Measurements from ENCODE around the gene MTFMT.

DNA sequence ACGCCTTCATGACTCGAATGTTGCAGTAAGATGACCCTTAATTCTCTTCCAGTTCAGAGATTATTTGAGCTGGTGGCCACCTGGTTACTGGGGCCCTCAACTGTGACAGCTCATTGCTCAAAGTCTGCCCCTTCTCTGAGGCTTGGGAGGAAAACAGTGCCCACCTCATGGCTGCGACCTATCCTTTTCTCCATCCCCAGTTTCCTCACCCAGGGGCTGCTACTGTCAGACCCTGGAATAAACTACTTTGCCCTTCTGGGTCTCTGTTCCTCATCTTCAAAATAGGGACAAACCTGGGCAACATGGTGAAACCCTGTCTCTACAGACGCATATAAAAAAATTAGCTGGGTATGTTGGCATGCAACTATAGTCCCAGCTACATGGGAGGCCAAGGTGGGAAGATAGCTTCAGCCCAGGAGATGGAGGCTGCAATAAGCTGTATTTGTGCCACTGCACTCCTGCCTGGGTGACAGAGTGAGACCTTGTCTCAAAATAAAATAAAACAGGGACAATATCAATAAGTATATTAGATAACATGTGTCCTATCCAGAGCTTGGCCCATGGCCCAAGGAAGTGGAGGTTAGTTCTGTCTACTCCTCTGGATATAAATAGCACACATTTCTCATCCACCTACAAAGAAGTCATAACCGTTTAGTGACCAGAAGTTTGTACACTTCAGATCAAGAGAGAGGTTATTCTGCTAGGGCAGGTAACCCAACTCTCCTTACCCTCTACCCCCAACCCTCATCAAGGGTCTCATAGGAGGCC lies 40.5 kb upstream of the MTFMT start:
- TF ChIP-seq, protein P1, sequence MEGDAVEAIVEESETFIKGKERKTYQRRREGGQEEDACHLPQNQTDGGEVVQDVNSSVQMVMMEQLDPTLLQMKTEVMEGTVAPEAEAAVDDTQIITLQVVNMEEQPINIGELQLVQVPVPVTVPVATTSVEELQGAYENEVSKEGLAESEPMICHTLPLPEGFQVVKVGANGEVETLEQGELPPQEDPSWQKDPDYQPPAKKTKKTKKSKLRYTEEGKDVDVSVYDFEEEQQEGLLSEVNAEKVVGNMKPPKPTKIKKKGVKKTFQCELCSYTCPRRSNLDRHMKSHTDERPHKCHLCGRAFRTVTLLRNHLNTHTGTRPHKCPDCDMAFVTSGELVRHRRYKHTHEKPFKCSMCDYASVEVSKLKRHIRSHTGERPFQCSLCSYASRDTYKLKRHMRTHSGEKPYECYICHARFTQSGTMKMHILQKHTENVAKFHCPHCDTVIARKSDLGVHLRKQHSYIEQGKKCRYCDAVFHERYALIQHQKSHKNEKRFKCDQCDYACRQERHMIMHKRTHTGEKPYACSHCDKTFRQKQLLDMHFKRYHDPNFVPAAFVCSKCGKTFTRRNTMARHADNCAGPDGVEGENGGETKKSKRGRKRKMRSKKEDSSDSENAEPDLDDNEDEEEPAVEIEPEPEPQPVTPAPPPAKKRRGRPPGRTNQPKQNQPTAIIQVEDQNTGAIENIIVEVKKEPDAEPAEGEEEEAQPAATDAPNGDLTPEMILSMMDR (conservative IDR thresholded peaks at IDR 0.05 in 1 of 2, IDR thresholded peaks at IDR 0.05 in 1 of 2; ENCODE audit: low read depth in 1 of 2, low read length in 2 of 2), result no peak
- no peak for TF ChIP-seq EZH2 (IDR thresholded peaks at IDR 0.05; ENCODE audit: low read length, missing control alignments)

Data from fibroblast of lung (primary cell).